GM12878 (cell line): ENCODE data around the gene KRTAP10-6. TPM values are rescaled to one million over a fixed set of nuclear protein-coding genes. Genes with fewer than 3 reads are reported as not detected.

Experiments
- BRCA1 ChIP-seq: IDR thresholded peaks from 2 replicates; pipeline ENCODE4 v1.6.1; 2011; ENCODE audit warnings: low read depth, low read length, improper control_type of control experiment
- CHD1 ChIP-seq: IDR thresholded peaks from 2 replicates; pipeline ENCODE4 v1.6.1; 2012; ENCODE audit warnings: low read depth, low read length, improper control_type of control experiment
- JUND ChIP-seq: IDR thresholded peaks from 2 replicates; pipeline ENCODE4 v1.6.1; 2012; ENCODE audit warnings: low read depth, mild to moderate bottlenecking, low read length, improper control_type of control experiment, moderate library complexity
- LARP7 ChIP-seq: fragments of 450-650 bp; IDR thresholded peaks from 2 replicates; pipeline ENCODE4 v1.6.1; 2017; ENCODE audit warnings: mild to moderate bottlenecking
- MTA2 ChIP-seq: fragments of 450-650 bp; IDR thresholded peaks from 2 replicates; pipeline ENCODE4 v1.6.1; 2016; ENCODE audit warnings: low read depth, mild to moderate bottlenecking, moderate library complexity
- PRDM15 ChIP-seq: fragments of 450-650 bp; formaldehyde crosslinking; IDR thresholded peaks from 2 replicates; pipeline ENCODE4 v1.4.0; 2020; ENCODE audit warnings: mild to moderate bottlenecking, moderate library complexity
- RELA ChIP-seq: fragments of 450-650 bp; IDR thresholded peaks from 2 replicates; pipeline ENCODE4 v1.8.0; 2014; ENCODE audit warnings: borderline replicate concordance; ENCODE audit not compliant: partially characterized antibody
- SMAD1 ChIP-seq: fragments of 450-650 bp; IDR thresholded peaks from 2 replicates; pipeline ENCODE4 v1.6.1; 2018; ENCODE audit warnings: mild to moderate bottlenecking, low read depth; ENCODE audit not compliant: partially characterized antibody
- SRF ChIP-seq, 2 experiments: IDR thresholded peaks; 2 replicates each; pipeline ENCODE4 v1.6.1; 2011; ENCODE audit warnings: low read depth in 2 of 2, low read length in 2 of 2, mild to moderate bottlenecking in 1 of 2, moderate library complexity in 1 of 2
- ZZZ3 ChIP-seq: IDR thresholded peaks from 2 replicates; pipeline ENCODE4 v1.6.1; 2011; ENCODE audit warnings: low read depth; ENCODE audit not compliant: control insufficient read depth, insufficient read length
- polyA plus RNA-seq, 11 experiments: library from polyadenylated mRNA; depleted of rRNA in 4 of 11; unstranded in 6 of 11; stranded (reverse) in 5 of 11; fragments of >200 nt; fragmentation: Nextera tagmentation in 4 of 11; fragmentation: Illumina TruSeq in 1 of 11; extraction: Ambion mirVana in 4 of 11; extraction: Trizol in 1 of 11; gene quantifications; 1 replicate in 1 of 11; 2 replicates in 10 of 11; pipeline versions ENCODE4 v1.2.1 to v1.2.3, GENCODE V29; 2011 to 2016; ENCODE audit warnings: inconsistent platforms in 2 of 11, missing spikeins in 2 of 11, low read depth in 1 of 11
- total RNA-seq, 4 experiments: library from RNA; depleted of rRNA in 3 of 4; stranded (reverse); fragments of >200 nt in 3 of 4; fragmentation: Illumina TruSeq in 1 of 4; extraction: Trizol in 1 of 4; gene quantifications; 2 replicates each; pipeline versions ENCODE4 v1.2.1 to v1.2.3, GENCODE V29; 2013 to 2021

Gene KRTAP10-6
- total and polyA plus RNA-seq, 10 of the 15 experiments (the other 5 are each of a cell fraction or from before 2014, with no cell fraction given), result not detected

- TF ChIP-seq PRDM15 (CRISPR knock-in tag), result no peak
- no peak for TF ChIP-seq ZZZ3
- no peak for TF ChIP-seq CHD1
- TF ChIP-seq SRF (IDR thresholded peaks at IDR 0.05; ENCODE audit: low read depth in 2 of 2, low read length in 2 of 2), result no peak
- no peak for TF ChIP-seq SMAD1
- no peak for TF ChIP-seq RELA
- TF ChIP-seq JUND, result no peak
- no peak for TF ChIP-seq MTA2
- TF ChIP-seq BRCA1, result no peak
- no peak for TF ChIP-seq LARP7
Measured at GRCh38 chr21:44614161-44614631, 21.9 kb upstream of the KRTAP10-6 start (continued).
